Measurements from ENCODE around the gene RPRD2. TPM values are rescaled to one million over a fixed set of nuclear protein-coding genes. Genes with fewer than 3 reads are reported as not detected.

Gene RPRD2
- total and polyA plus RNA-seq, 4 donors: 5.4 to 9.7 (median 8.0) TPM

DNA sequence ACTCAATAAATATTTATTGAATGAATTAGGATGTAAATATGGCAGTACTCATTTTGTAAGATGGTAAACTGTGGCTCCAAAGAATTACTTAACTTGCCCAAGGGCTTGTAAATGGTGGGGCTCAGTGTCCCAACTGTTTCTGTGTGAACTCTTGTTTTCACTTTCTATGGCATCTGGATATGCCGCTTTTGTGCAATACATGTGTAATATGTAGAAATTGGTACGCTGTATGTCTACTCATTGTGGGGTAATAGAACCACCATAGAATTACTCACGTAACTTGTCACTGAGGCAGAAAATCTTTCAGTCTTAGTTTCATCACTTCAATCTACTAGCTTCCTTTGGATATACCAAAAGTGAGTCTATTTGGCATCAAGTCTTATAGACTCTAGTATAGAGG, 41.6 kb upstream of the RPRD2 start (continued):
- TF ChIP-seq, protein P1, sequence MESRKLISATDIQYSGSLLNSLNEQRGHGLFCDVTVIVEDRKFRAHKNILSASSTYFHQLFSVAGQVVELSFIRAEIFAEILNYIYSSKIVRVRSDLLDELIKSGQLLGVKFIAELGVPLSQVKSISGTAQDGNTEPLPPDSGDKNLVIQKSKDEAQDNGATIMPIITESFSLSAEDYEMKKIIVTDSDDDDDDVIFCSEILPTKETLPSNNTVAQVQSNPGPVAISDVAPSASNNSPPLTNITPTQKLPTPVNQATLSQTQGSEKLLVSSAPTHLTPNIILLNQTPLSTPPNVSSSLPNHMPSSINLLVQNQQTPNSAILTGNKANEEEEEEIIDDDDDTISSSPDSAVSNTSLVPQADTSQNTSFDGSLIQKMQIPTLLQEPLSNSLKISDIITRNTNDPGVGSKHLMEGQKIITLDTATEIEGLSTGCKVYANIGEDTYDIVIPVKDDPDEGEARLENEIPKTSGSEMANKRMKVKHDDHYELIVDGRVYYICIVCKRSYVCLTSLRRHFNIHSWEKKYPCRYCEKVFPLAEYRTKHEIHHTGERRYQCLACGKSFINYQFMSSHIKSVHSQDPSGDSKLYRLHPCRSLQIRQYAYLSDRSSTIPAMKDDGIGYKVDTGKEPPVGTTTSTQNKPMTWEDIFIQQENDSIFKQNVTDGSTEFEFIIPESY (IDR thresholded peaks at IDR 0.05): no peak

DNA sequence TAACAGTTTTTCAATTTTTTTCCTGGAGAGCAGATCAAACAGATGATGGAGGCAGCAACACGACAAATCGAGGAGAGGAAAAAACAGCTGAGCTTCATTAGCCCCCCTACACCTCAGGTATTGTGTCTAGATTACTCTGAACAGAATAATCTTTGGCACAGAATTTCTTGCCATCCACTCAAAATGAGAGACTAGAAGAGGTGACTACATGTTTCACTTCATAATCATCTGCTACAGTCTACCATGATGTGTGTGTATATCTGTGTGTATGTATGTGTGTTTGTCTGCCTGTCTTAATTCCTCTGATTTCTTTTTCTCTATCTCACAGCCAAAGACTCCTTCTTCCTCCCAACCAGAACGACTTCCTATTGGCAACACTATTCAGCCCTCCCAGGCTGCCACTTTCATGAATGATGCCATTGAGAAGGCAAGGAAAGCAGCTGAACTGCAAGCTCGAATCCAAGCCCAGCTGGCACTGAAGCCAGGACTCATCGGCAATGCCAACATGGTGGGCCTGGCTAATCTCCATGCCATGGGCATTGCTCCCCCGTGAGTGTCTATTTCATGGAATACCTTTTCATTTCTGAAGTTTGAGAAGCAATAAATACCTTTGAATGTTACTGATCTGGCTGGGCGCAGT, 31.2 kb upstream of the RPRD2 start:
- 95% methylated on average over 7 of the region's 7 CpGs for WGBS
- no peak for DNase-seq (ENCODE audit: low spot score)
- no peaks in the 10 kb centered on the region for H3K9me3 ChIP-seq (ENCODE audit: control insufficient read depth in 4 of 4, low read length in 3 of 4)
- H3K36me3 ChIP-seq (ENCODE audit: control insufficient read depth in 4 of 4, insufficient read depth in 3 of 4, low read depth in 1 of 4, low read length in 3 of 4): peaks cover 40 to 83% (median 58%) of the 10 kb centered on the region in 4 donors
- no peaks in the 10 kb centered on the region for H3K27me3 ChIP-seq (ENCODE audit: control insufficient read depth in 4 of 4, insufficient read depth in 4 of 4, low read length in 3 of 4)
- H3K4me1 ChIP-seq (ENCODE audit: control insufficient read depth in 4 of 4, insufficient read depth in 4 of 4, low read length in 3 of 4): no peaks in the 10 kb centered on the region
- no peak overlapping the region for H3K9ac ChIP-seq (ENCODE audit: low read depth in 1 of 2, low read length in 2 of 2)
- H3K27ac ChIP-seq (ENCODE audit: low read depth in 1 of 2, low read length in 2 of 2): no peak overlapping the region
- TF ChIP-seq EGR1 (IDR thresholded peaks at IDR 0.05; ENCODE audit: low read depth in 2 of 2): no peak
- TF ChIP-seq FOXA1 (IDR thresholded peaks at IDR 0.05): no peak
- TF ChIP-seq, protein P1 (IDR thresholded peaks at IDR 0.05): no peak
- TF ChIP-seq, protein P2, sequence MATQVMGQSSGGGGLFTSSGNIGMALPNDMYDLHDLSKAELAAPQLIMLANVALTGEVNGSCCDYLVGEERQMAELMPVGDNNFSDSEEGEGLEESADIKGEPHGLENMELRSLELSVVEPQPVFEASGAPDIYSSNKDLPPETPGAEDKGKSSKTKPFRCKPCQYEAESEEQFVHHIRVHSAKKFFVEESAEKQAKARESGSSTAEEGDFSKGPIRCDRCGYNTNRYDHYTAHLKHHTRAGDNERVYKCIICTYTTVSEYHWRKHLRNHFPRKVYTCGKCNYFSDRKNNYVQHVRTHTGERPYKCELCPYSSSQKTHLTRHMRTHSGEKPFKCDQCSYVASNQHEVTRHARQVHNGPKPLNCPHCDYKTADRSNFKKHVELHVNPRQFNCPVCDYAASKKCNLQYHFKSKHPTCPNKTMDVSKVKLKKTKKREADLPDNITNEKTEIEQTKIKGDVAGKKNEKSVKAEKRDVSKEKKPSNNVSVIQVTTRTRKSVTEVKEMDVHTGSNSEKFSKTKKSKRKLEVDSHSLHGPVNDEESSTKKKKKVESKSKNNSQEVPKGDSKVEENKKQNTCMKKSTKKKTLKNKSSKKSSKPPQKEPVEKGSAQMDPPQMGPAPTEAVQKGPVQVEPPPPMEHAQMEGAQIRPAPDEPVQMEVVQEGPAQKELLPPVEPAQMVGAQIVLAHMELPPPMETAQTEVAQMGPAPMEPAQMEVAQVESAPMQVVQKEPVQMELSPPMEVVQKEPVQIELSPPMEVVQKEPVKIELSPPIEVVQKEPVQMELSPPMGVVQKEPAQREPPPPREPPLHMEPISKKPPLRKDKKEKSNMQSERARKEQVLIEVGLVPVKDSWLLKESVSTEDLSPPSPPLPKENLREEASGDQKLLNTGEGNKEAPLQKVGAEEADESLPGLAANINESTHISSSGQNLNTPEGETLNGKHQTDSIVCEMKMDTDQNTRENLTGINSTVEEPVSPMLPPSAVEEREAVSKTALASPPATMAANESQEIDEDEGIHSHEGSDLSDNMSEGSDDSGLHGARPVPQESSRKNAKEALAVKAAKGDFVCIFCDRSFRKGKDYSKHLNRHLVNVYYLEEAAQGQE (IDR thresholded peaks at IDR 0.05): no peak
- TF ChIP-seq, protein P3, sequence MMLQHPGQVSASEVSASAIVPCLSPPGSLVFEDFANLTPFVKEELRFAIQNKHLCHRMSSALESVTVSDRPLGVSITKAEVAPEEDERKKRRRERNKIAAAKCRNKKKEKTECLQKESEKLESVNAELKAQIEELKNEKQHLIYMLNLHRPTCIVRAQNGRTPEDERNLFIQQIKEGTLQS (IDR thresholded peaks at IDR 0.05): no peak
- TF ChIP-seq, protein P4, sequence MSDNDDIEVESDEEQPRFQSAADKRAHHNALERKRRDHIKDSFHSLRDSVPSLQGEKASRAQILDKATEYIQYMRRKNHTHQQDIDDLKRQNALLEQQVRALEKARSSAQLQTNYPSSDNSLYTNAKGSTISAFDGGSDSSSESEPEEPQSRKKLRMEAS (IDR thresholded peaks at IDR 0.05): no peak
- no peak for TF ChIP-seq RXRA (IDR thresholded peaks at IDR 0.05)
- TF ChIP-seq YY1 (IDR thresholded peaks at IDR 0.05): no peak
- TF ChIP-seq SP1 (IDR thresholded peaks at IDR 0.05): no peak
- TF ChIP-seq RAD21 (IDR thresholded peaks at IDR 0.05): no peak
- H3K4me3 ChIP-seq (ENCODE audit: low read depth in 1 of 3, low read length in 3 of 3): no peak overlapping the region

DNA sequence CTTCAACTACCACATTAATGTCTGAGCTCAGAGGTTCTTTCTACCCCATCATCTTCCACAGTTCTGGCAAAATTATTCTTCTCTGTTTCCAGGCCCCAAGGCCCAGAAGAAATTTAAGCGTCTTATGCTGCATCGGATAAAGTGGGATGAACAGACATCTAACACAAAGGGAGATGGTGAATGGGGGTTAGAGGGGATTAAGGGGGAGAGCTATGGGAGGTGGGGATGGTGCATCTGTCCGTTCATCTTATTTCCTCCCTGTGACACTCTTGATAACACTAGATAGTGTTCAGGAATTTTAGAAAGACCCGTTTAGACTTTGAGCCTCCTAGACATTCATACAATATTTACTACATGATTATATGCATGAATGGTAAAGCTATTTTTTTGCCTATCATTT, 17.6 kb upstream of the RPRD2 start:
- Histone ChIP-seq H3K9ac (ENCODE audit: low read depth in 1 of 2, low read length in 2 of 2) (no peak overlapping the region), H3K36me3 (ENCODE audit: control insufficient read depth in 4 of 4, insufficient read depth in 3 of 4, low read depth in 1 of 4, low read length in 3 of 4) (peaks cover 14 to 79% (median 57%) of the 10 kb centered on the region in 4 donors), H3K4me3 (ENCODE audit: low read depth in 1 of 3, low read length in 3 of 3) (no peak overlapping the region), H3K4me1 (ENCODE audit: control insufficient read depth in 4 of 4, insufficient read depth in 4 of 4, low read length in 3 of 4) (no peaks in the 10 kb centered on the region), H3K27ac (ENCODE audit: low read depth in 1 of 2, low read length in 2 of 2) (no peak overlapping the region), H3K9me3 (ENCODE audit: control insufficient read depth in 4 of 4, low read length in 3 of 4) (no peaks in the 10 kb centered on the region), H3K27me3 (ENCODE audit: control insufficient read depth in 4 of 4, insufficient read depth in 4 of 4, low read length in 3 of 4) (no peaks in the 10 kb centered on the region)
- DNase-seq (ENCODE audit: low spot score): no peak
- TF ChIP-seq HNF4G (IDR thresholded peaks at IDR 0.05): no peak
- TF ChIP-seq JUND (IDR thresholded peaks at IDR 0.05): no peak
- no peak for TF ChIP-seq EGR1 (IDR thresholded peaks at IDR 0.05; ENCODE audit: low read depth in 2 of 2)
- TF ChIP-seq, protein P2 (IDR thresholded peaks at IDR 0.05): no peak
- no peak for TF ChIP-seq FOXA1 (IDR thresholded peaks at IDR 0.05)
- no peak for TF ChIP-seq FOXA2 (IDR thresholded peaks at IDR 0.05)
- TF ChIP-seq TAF1 (conservative IDR thresholded peaks at IDR 0.05): no peak
- TF ChIP-seq, protein P1 (IDR thresholded peaks at IDR 0.05): no peak
- TF ChIP-seq, protein P4 (IDR thresholded peaks at IDR 0.05): no peak
- WGBS: 87% methylated on average over 4 of the region's 4 CpGs

Data from liver (tissue), 9 donors.